ENCODE measurements around the gene PMAIP1.
A peak's percentile ranks its signal among the peaks of the same experiment; 100 is the strongest.
"Not testable (repeated sequence)": the region's sequence is repeated elsewhere in the genome, so short reads cannot be mapped to it uniquely, and the experiment has no call there.

The PMAIP1 gene

GRCh38 chr18:59885579-59886163, 14.1 kb upstream of the PMAIP1 start:
- no peak for FAIRE-seq

DNA sequence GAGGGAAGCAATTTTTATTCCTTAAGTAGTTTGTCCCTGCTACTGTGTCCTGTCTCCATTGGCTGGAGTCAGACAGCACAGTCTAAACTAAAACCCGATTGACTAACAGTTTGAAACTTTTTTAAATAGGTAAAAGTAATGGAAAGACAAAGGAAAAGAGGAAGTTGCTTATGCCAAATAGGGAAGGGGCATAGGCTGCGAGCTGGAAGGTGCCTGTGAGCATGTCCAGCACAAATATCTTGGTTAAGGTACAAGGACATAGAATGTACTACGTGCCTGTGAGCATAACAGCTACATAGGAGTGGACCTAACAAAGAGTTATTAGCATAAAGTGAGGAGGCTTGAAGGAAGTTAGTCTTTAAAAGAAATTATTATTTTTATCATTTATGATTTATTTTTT, 13.4 kb upstream of the PMAIP1 start:
- FAIRE-seq, result not testable (repeated sequence)

DNA sequence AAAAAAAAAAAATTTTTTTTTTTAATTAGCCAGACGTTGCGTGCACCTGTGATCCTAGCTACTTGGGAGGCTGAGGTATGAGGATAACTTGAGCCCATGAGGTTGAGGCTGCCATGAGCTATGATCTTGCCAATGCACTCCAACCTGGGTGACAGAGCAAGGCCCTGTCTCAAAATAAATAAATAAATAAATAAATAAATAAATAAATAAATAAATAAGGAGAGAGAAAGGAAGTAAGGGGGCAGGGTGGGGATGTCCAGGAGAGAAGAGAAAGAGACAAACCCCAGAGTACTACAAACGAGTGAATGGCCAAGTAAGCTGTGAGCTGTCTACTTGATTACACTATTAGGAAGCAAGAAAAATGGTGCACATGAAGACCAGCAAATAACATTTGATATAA, 7.7 kb upstream of the PMAIP1 start:
- FAIRE-seq, result no peak

DNA sequence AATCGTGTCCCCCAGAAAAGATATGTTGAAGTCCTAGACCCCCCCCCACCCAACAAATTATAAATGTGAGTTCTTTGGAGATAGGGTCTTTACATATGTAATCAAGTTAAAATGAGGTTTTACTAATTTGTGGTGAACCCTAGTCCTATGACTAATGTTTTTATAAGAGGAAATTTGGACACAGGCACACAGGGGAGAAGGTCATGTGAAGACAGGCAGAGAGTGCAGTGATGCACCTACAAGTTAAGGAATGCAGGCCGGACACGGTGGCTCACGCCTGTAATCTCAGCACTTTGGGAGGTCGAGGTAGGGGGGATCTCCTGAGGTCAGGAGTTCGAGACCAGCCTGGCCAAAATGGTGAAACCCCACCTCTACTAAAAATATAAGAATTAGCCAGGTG, 5.8 kb upstream of the PMAIP1 start:
- FAIRE-seq, result no peak

DNA sequence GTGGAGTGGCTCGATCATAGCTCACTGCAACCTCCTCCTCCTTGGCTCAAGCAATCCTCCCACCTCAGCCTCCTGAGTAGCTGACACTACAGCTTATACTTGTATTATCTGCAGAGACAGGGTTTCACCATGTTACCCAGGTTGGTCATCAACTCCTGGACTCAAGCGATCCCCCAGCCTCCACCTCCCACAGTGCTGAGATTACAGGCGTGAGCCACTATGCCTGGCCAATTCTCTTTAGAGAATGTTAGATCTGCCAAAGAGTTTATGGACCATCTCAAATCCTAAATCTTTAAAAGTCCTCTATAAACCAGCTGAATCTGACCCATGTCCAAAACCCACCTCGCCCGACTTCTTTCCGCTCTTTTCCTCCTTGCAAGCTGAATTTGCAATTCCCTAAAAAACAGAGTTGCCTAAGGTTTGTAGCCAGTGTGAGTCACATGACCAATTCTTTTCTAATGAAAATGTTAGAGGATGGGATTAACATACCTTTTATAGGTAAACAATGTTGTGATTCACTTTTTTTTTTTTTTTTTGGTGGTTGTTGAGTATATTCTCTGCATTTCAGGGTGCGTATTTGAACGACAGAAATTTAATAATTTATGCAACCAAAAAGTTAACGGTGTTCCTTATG, 2.4 kb upstream of the PMAIP1 start:
- no peak for FAIRE-seq

DNA sequence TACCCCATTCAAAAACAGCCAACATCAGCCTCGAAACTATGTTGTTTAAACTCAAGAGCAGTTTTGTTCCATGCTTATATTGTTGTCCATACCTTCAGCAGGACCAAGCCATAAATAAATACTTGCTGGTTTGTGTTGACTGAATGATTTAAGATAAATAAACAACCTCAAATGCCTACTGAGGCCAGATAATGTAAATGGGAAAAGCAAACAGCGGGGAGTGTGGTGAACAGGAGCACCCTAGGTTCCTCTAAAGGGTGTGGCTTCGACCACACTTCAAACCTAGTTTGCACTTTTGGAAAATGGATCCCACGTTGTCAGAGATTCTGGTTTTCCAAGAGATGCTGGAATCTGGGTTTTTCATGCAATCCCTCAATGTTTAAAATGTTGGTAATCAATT, 1.7 kb upstream of the PMAIP1 start:
- no peak for FAIRE-seq

GRCh38 chr18:59898609-59899297, 1.0 kb upstream of the PMAIP1 start:
- FAIRE-seq, result no peak

- FAIRE-seq, result no peak
These were observed 679 bp downstream of the PMAIP1 start for GRCh38 chr18:59900222-59901128.

- no peak for FAIRE-seq
These were observed 2.6 kb downstream of the PMAIP1 start for GRCh38 chr18:59902131-59902992.

GRCh38 chr18:59902993-59903610, 3.3 kb downstream of the PMAIP1 start:
- no peak for FAIRE-seq

DNA sequence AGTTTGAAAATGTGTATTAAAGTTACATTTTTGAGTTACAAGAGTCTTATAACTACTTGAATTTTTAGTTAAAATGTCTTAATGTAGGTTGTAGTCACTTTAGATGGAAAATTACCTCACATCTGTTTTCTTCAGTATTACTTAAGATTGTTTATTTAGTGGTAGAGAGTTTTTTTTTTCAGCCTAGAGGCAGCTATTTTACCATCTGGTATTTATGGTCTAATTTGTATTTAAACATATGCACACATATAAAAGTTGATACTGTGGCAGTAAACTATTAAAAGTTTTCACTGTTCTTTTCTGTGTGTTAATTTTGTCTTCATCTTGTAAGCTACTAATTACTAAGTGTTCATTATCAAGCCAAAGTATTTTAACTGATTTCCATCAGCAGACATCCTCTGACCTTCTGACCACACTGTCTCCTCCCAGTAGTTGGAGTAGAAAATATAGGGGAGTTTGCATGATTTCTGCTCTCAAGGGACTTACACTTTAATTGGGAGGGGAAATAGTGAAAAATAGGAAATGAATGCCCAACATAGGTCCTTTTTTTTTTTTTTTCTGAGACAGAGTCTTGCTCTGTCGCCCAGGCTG, 4.3 kb downstream of the PMAIP1 start:
- no peak for FAIRE-seq

DNA sequence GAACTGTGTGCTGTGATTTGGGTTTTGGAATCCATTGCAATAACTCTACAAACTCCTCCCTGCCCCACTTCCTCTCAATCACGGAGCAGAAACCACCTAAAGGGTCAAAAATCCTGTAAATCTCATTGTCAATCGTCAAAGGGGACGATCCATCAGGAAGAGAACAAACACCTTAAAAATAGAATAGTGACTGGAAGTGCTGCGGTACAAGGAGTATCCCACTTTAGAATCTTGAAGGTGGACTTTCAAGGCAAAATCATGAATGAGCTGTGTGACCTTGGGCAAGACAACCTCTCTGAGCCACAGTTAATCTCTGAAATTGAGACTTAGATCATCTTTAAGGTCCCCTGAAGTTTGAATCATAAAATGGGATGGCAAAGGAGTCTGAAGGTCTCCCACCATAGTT, 5.9 kb downstream of the PMAIP1 start:
- no peak for FAIRE-seq

DNA sequence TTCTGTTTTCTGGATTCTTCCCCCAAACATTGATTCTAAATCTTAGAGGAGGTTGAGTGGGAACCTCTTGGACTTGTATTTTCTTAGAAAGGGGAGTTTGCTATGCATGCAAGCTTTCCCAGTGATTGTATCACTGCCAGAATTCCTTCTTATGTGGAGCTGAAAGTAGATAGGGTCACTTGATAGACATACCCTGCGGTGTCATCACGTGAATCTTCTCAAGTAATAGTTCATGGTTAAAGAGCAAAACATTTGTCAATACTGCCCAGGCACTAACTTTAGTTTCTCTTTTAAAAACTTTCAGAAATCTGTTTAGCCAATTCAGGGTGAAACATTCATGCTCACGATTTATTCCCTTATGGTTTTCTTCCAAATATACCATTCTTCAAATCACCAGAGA, 6.4 kb downstream of the PMAIP1 start:
- FAIRE-seq, result no peak

- FAIRE-seq, result no peak
These were observed 7.4 kb downstream of the PMAIP1 start for GRCh38 chr18:59907172-59907571.

- FAIRE-seq, result no peak
These were observed 7.9 kb downstream of the PMAIP1 start for GRCh38 chr18:59907660-59908059.

DNA sequence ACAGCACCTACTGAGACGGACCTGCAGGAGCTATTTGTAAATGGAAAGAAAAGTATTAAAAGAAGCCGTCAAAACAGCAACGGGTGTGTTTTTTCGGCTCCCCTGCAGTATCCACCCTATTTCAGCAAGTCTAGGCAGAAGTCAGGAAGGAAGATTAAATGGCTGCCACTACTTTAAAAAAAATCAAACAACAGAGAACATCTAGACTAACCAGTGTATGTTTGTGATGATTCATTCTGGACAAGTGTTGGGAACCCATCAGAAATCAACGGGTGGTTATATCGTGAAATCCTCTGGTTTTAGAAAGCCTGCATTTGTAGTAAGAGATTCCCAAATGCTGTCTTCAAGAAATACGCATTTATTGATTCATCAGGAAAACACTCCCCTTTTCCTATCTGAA, 9.0 kb downstream of the PMAIP1 start:
- FAIRE-seq, result peak; percentile 21

DNA sequence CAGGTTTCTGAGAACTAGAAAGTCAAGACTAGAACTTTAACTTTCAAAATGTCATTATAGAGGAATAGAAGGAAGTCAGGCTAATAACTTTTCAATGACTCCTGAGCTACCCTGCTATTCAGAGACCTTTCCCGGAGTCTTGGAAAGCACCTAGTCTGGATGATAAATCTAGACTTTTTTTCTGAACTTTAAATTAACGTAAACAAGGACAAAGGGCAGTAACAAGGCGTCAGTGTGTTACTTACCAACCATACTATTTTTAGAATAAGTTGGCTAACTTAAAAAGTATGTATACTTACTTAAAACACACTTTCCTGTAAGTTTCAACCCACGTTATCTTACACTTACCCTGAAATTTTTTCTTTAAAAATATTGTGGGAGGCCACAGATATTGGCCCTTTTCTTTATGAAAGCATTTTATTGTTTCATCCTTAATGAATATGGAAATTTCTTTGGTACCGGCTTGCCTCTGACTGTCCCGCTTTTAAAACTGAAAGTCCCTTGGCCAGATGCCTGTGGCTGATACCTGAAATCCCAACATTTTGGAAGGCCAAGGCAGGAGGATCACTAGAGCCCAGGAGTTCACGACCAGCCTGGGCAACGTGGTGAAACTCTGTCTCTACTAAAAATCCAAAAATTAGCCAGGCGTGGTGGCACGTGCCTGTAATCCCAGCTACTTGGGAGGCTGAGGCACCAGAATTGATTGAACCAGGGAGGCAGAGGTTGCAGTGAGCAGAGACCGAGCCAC, 9.7 kb downstream of the PMAIP1 start:
- peak; percentile 24 for FAIRE-seq

DNA sequence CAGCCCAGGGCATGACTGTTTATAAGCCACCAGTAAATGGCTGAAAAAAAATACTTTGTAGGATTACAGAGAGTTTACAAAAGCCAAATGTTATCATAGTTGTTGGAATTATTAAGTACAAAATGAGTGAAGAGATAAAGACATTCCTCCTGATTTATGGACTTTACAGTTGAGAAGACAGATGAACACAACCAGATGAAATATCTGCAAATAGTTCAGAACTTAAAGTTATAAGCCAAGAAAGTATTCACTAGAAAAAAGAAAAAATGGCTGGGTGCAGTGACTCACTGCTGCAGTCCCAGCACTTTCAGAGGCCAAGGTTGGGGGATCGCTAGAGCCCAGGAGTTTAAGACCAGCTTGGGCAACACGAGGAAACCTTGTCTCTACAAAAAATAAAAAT, 11.2 kb downstream of the PMAIP1 start:
- FAIRE-seq, result no peak

DNA sequence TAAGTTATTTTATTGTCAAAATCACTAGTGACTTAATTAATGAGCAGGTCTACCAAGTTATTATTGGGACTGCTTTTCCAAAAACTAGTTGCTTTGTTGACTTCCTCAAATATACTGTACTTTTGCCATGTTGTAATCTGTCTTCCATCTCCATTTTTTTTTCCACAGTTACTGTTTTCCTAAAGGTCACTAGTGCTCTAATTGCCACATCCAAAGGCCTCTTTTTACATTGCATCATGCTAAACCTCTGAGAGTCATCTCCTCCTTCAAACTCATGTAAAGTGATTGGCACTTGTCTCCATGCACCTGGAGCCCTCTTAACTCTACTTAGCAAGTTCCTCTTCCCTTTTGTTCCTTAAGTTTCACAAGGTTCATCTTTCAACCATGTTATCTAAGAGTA, 11.8 kb downstream of the PMAIP1 start:
- no peak for FAIRE-seq

DNA sequence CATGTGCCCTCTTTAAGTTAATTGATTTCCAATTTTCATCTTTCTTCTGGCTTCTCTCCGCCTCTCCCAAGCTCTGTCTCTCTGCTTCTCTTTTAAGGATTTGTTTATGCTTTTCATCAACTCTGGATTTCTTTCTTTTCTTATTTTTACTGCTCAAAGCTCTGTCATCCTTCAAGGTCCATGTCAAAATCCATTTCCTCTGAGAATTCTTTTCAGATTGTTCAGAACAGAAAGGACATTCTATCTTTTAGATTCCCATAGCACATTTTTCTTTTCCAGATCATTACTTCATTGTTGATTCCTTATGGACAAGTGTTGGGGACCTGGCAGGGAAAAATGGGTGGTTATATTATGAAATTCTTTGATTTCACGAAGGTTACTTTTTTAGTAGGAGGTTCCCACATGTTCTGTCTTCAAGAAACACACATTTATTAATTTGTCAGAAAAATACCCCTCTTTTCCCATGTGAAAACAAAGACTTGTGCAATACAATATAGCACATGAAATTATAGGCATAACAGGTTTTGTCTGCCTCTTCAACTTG, 12.3 kb downstream of the PMAIP1 start:
- FAIRE-seq, result no peak

GRCh38 chr18:59915606-59916005, 15.8 kb downstream of the PMAIP1 start:
- FAIRE-seq, result no peak
